Airway epithelial cell (primary cell): ENCODE results near the gene SDS. TPM values are rescaled to one million over a fixed set of nuclear protein-coding genes. Genes with fewer than 3 reads are reported as not detected.

ENCODE experiments used
- total RNA-seq: library from RNA; depleted of rRNA; stranded (reverse); fragments of >200 nt; gene quantifications from 2 replicates; pipeline ENCODE4 v1.2.3, GENCODE V29; 2015

SDS gene, protein sequence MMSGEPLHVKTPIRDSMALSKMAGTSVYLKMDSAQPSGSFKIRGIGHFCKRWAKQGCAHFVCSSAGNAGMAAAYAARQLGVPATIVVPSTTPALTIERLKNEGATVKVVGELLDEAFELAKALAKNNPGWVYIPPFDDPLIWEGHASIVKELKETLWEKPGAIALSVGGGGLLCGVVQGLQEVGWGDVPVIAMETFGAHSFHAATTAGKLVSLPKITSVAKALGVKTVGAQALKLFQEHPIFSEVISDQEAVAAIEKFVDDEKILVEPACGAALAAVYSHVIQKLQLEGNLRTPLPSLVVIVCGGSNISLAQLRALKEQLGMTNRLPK
- not detected in 2 replicates for total RNA-seq

GRCh38 chr12:113403435-113404415 is at the start of gene SDS:
TSS of gene SDS (minus strand) at chr12:113403887. CDS start at chr12:113399708, 4,179 bp downstream.

DNA sequence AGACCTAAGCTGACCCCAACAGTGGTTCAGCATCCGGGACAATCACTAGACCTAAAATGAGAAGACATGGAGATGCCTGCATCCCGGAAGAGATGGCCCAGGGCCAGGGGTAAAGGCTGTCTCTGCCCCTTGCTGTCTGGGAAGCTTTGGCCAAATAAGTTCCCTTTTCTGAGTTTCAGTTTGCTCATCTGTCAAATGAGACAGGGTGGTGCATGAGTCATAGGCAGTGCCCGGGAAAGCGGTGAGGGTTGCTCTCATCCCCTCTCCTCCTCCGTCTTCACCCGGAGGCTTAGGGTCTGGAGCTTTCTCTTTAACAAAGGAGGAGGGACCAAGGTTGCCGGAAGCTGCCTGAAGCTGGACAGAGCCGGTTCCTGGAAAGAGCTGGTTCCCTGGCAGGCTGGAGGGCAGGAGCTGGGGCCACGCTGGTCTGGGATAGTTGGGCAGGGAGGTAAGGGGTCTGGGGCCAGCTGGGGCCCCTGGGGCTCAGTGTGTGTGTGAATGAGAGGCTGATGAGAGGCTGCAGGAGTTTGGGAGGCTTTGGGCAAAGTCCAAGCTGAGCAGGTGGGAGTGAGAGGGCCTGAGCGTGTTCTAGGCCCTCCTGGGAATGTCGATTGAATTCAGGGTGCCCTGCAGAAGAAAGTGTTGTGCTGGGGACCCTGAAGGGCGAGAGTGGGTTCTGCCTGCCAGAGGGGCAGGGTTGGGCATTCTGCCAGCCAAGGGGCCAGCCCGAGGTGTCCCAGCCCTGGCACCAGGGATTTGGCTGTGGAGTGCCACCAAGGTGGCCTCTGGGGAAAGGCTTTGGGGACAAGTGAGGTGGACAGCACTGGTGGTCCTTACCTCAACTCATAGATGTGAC is 18.6 kb upstream of the SDS start, which contains the start of gene SDSL:
TSS of gene SDSL (plus strand) at position 351 of the 856 bp plus-strand sequence. CDS start 5,603 bp downstream, outside the sequence.

DNA sequence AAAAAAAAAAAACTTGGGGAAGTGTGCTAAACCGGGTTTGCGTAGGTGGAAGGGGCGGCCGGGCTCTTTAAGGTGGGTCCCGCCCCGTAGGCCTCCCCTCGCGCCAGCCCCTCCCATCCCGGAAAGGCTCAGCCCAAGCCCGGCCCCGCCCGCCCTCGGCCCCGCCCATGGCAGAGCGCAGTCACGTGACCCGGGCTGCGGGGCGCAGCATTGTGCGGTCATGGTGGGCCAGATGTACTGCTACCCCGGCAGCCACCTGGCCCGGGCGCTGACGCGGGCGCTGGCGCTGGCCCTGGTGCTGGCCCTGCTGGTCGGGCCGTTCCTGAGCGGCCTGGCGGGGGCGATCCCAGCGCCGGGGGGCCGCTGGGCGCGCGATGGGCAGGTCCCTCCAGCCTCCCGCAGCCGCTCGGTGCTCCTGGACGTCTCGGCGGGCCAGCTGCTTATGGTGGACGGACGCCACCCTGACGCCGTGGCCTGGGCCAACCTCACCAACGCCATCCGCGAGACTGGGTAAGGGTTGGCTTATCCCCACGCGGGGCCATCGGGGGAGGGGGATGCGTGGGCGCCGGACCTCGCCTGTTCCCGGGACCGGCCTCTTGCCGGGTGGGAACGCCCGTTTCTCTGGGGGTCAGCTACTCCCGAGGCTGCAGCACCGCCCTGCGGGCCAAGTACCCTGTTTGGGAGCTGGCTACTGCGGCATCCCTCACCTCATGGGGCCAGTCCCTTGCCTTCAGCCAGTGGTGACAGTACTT is 45.1 kb downstream of the SDS start, which contains the start of gene PLBD2:
TSS of gene PLBD2 (plus strand) at position 207 of the 752 bp plus-strand sequence. CDS start at position 221, 14 bp downstream.

Other genes starting within 250 kb of the SDS start
- gene DDX54, start 218.4 kb downstream of the SDS start, total RNA-seq: 73.8 and 100 TPM in 2 replicates
- gene RITA1, start 218.2 kb downstream of the SDS start, total RNA-seq: 23.9 and 28.4 TPM in 2 replicates
- gene TPCN1, start 182.4 kb downstream of the SDS start, total RNA-seq: 13.2 and 20.1 TPM in 2 replicates
- gene SLC8B1, start 68.8 kb downstream of the SDS start, total RNA-seq: 10.1 and 13.4 TPM in 2 replicates
- gene PLBD2, start 45.3 kb downstream of the SDS start, total RNA-seq: 14.7 and 17.4 TPM in 2 replicates
- gene SDSL, start 18.5 kb upstream of the SDS start, total RNA-seq: 2.3 and 4.2 TPM in 2 replicates
- 0.28 TPM in 1 of 2 replicates, not detected in the other for gene LHX5, start 68.0 kb upstream of the SDS start, total RNA-seq